Measurements from ENCODE around the gene LNX1. TPM values are rescaled to one million over a fixed set of nuclear protein-coding genes. Genes with fewer than 3 reads are reported as not detected.

The LNX1 gene
- 10 to 100 TPM in 1 of 4 donors, 1 to 10 TPM in 3; 5.8 to 14.7 (median 8.4) TPM for total RNA-seq

DNA sequence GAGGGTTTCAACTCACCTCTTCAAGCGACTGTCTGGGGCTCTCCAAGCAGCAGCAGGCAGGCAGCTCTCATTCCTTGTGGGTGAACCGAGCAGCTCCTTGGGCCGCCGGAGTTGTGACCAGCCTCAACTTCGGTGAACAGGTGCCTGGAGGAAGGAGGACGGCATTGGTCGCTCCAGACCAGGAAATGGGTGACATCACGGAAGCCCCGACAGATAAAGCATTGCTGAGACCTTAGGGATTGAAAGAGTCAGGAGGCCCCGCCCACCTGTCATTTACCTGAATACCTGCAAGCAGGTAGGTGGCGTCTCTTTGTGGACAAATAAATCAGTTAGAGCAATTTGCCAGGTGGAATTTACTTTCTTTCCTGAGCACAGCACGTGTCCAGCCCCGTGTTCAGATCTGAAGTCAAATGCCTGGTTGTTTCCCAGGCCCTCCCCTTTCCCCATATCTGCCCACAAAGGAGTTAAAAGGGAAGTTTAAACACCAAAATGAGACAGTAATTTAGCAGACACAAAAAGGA is at the start of gene LNX1:
TSS of gene LNX1 (minus strand) at position 115 of the 521 bp plus-strand sequence. CDS start 17,484 bp downstream, outside the sequence.
- H3K36me3 ChIP-seq: no peaks in the 10 kb centered on the region
- no peak within 1 kb of the TSS for H3K27ac ChIP-seq (replicated peaks in 1 of 4)
- H3K4me1 ChIP-seq: peaks cover 0 to 11% (median 6%) of the 10 kb centered on the region in 4 donors
- H3K27me3 ChIP-seq: peaks cover 0 to 12% (median 0%) of the 10 kb centered on the region in 4 donors
- intact Hi-C loops (cut with DNase I): no loop called here
- no peak within 1 kb of the TSS for H3K4me3 ChIP-seq
- WGBS: 59% methylated on average over 13 of the region's 13 CpGs
- TF ChIP-seq POLR2AphosphoS5 (IDR thresholded peaks at IDR 0.05) (no peak), POLR2A (IDR thresholded peaks at IDR 0.05; ENCODE audit: low read depth) (no peak), EP300 (IDR thresholded peaks at IDR 0.05) (no peak)
- TF ChIP-seq, protein P1, sequence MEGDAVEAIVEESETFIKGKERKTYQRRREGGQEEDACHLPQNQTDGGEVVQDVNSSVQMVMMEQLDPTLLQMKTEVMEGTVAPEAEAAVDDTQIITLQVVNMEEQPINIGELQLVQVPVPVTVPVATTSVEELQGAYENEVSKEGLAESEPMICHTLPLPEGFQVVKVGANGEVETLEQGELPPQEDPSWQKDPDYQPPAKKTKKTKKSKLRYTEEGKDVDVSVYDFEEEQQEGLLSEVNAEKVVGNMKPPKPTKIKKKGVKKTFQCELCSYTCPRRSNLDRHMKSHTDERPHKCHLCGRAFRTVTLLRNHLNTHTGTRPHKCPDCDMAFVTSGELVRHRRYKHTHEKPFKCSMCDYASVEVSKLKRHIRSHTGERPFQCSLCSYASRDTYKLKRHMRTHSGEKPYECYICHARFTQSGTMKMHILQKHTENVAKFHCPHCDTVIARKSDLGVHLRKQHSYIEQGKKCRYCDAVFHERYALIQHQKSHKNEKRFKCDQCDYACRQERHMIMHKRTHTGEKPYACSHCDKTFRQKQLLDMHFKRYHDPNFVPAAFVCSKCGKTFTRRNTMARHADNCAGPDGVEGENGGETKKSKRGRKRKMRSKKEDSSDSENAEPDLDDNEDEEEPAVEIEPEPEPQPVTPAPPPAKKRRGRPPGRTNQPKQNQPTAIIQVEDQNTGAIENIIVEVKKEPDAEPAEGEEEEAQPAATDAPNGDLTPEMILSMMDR (IDR thresholded peaks at IDR 0.05): no peak
- no peaks in the 10 kb centered on the region for H3K9me3 ChIP-seq
- DNase-seq (ENCODE audit: extremely low spot score): peak; percentile 21

DNA sequence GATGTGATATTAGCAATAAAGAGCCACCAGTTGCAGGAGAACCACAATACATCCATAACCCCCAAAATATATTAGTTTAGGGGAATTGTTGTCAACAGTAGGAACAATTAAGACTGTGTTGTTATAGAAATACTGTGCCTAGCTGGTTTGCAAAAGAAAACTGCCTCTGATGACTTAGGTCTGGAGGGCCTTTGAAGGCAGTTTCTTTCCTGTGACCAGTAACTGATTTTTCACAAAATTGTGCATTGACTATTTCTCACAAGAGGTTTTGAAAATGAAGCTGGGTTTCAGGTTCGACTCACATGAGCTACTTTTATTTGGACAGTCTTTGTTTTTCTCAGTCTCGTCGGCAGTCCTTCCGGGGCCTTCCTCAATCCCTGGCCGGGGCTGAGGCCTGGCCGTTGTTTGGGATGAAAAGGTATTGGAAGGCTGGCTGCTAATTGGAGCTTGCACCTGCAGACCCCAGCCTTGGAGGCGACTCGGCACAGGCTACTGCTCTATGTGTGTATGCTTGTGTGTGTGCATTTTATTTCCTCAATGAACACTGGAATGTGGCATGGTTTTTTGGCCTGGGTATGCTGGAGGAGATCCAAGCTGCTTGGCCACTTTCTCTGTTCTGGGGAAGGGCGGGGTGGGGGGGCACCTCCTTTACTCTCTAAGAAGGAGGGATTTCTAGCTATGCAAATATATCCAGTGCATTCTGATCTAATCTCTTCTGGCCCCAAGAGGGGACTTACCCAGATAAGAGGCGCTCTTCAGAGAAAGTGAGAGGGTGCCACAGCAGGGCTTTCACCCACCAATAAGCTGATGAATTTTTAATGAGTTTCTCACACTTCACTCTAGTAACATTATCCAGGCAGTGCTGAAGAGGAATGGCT is 49.5 kb upstream of the LNX1 start:
- TF ChIP-seq POLR2AphosphoS5 (IDR thresholded peaks at IDR 0.05): no peak
- TF ChIP-seq, protein P1 (IDR thresholded peaks at IDR 0.05): no peak
- TF ChIP-seq EP300 (IDR thresholded peaks at IDR 0.05): no peak
- H3K4me1 ChIP-seq: peaks cover 0 to 6% (median 5%) of the 10 kb centered on the region in 4 donors
- no peak for DNase-seq (ENCODE audit: extremely low spot score)
- no peaks in the 10 kb centered on the region for H3K9me3 ChIP-seq
- 68% methylated on average over 10 of the region's 10 CpGs for WGBS
- H3K27me3 ChIP-seq: no peaks in the 10 kb centered on the region
- H3K4me3 ChIP-seq: no peak overlapping the region
- no peaks in the 10 kb centered on the region for H3K36me3 ChIP-seq
- intact Hi-C loops (cut with DNase I): no loop called here
- H3K27ac ChIP-seq (replicated peaks in 1 of 4): no peak overlapping the region

DNA sequence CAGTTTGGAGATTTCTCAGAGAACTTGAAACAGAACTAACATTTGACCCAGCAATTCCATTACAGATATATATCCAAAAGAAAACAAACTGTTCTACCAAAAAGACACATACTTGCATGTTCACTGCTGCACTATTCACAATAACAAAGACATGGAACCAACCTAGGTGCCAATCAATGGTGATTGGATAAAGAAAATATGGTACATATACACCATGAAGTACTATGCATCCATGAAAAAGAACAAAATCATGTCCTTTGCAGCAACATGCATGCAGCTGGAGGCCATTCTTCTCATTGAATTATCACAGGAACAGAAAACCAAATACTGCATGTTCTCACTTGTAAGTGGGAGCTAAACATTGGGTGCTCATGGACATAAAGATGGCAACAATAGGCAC is 47.6 kb upstream of the LNX1 start:
- intact Hi-C loops (cut with DNase I): no loop called here
- Histone ChIP-seq H3K4me1 (peaks cover 0 to 13% (median 6%) of the 10 kb centered on the region in 4 donors), H3K9me3 (no peaks in the 10 kb centered on the region), H3K27me3 (no peaks in the 10 kb centered on the region), H3K4me3 (no peak overlapping the region), H3K27ac (replicated peaks in 1 of 4) (no peak overlapping the region), H3K36me3 (no peaks in the 10 kb centered on the region)
- no peak for TF ChIP-seq POLR2A (IDR thresholded peaks at IDR 0.05; ENCODE audit: low read depth)
- TF ChIP-seq, protein P1 (IDR thresholded peaks at IDR 0.05): no peak
- TF ChIP-seq POLR2AphosphoS5 (IDR thresholded peaks at IDR 0.05): no peak
- TF ChIP-seq EP300 (IDR thresholded peaks at IDR 0.05): no peak
- no peak for DNase-seq (ENCODE audit: extremely low spot score)

DNA sequence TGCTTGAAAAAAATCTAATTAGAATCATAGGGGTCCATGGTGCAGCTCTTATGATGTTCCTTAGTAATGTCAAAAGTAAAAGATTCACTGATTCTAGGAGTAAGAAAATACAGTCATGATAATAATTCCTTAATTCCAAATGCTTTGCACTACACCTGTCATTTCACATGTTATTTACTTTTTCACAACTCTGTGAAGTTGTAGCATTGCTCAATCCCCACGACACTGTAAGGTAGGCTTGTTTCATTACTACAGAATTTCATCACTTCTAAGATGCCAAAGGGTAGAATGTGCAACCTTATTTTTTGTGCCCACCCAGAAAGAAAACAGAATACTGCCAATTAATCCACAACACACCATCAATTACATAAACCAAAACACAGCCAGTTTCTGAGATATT is 46.1 kb upstream of the LNX1 start:
- Histone ChIP-seq H3K4me1 (peaks cover 0 to 18% (median 6%) of the 10 kb centered on the region in 4 donors), H3K27ac (replicated peaks in 1 of 4) (no peak overlapping the region), H3K27me3 (peaks cover 0 to 4% (median 0%) of the 10 kb centered on the region in 4 donors), H3K4me3 (no peak overlapping the region), H3K36me3 (no peaks in the 10 kb centered on the region), H3K9me3 (no peaks in the 10 kb centered on the region)
- DNase-seq (ENCODE audit: extremely low spot score): no peak
- WGBS: 72% methylated on average over 1 of the region's 1 CpG
- intact Hi-C loops (cut with DNase I): no loop called here
- TF ChIP-seq POLR2A (IDR thresholded peaks at IDR 0.05; ENCODE audit: low read depth): no peak
- TF ChIP-seq EP300 (IDR thresholded peaks at IDR 0.05): no peak
- TF ChIP-seq, protein P1 (IDR thresholded peaks at IDR 0.05): no peak
- TF ChIP-seq POLR2AphosphoS5 (IDR thresholded peaks at IDR 0.05): no peak

All from esophagus muscularis mucosa (tissue), 4 donors.